Measurements from ENCODE around the gene LYST.

DNA sequence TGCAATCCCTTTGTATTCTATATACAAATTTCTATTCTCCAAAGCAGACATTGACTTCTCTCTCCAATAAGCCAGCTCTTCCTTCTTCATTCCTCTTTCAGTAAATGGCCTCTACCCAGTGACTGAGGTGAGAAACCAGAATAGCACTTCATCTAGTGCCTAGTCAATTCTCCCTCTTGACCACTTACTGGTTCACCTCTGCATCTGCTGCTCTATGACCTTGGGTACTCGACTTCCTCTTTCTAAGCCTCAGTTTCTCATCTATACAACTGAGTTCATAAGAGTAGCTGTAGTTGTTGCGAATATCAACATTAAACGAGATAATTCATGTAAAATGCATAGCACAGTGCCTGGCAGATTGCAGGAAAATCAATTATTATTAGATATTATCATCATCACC lies 12.4 kb downstream of the LYST start:
- TF ChIP-seq, protein P1, sequence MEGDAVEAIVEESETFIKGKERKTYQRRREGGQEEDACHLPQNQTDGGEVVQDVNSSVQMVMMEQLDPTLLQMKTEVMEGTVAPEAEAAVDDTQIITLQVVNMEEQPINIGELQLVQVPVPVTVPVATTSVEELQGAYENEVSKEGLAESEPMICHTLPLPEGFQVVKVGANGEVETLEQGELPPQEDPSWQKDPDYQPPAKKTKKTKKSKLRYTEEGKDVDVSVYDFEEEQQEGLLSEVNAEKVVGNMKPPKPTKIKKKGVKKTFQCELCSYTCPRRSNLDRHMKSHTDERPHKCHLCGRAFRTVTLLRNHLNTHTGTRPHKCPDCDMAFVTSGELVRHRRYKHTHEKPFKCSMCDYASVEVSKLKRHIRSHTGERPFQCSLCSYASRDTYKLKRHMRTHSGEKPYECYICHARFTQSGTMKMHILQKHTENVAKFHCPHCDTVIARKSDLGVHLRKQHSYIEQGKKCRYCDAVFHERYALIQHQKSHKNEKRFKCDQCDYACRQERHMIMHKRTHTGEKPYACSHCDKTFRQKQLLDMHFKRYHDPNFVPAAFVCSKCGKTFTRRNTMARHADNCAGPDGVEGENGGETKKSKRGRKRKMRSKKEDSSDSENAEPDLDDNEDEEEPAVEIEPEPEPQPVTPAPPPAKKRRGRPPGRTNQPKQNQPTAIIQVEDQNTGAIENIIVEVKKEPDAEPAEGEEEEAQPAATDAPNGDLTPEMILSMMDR (IDR thresholded peaks at IDR 0.05; ENCODE audit: insufficient read depth, low read length): no peak
- TF ChIP-seq, protein P2, sequence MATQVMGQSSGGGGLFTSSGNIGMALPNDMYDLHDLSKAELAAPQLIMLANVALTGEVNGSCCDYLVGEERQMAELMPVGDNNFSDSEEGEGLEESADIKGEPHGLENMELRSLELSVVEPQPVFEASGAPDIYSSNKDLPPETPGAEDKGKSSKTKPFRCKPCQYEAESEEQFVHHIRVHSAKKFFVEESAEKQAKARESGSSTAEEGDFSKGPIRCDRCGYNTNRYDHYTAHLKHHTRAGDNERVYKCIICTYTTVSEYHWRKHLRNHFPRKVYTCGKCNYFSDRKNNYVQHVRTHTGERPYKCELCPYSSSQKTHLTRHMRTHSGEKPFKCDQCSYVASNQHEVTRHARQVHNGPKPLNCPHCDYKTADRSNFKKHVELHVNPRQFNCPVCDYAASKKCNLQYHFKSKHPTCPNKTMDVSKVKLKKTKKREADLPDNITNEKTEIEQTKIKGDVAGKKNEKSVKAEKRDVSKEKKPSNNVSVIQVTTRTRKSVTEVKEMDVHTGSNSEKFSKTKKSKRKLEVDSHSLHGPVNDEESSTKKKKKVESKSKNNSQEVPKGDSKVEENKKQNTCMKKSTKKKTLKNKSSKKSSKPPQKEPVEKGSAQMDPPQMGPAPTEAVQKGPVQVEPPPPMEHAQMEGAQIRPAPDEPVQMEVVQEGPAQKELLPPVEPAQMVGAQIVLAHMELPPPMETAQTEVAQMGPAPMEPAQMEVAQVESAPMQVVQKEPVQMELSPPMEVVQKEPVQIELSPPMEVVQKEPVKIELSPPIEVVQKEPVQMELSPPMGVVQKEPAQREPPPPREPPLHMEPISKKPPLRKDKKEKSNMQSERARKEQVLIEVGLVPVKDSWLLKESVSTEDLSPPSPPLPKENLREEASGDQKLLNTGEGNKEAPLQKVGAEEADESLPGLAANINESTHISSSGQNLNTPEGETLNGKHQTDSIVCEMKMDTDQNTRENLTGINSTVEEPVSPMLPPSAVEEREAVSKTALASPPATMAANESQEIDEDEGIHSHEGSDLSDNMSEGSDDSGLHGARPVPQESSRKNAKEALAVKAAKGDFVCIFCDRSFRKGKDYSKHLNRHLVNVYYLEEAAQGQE (IDR thresholded peaks at IDR 0.05; ENCODE audit: insufficient replicate concordance, low read depth): no peak
- no peak for TF ChIP-seq GABPA (IDR thresholded peaks at IDR 0.05; ENCODE audit: low read depth)
